Suppressor macrophage treated with lipopolysaccharide for 1 hour (primary cell): ENCODE data around the gene SINHCAF.

Experiments used
- DNase-seq, 3 donors: peaks; one replicate each; pipeline ENCODE4 v3.0.0-alpha.2; 2020 to 2022

SINHCAF gene

DNA sequence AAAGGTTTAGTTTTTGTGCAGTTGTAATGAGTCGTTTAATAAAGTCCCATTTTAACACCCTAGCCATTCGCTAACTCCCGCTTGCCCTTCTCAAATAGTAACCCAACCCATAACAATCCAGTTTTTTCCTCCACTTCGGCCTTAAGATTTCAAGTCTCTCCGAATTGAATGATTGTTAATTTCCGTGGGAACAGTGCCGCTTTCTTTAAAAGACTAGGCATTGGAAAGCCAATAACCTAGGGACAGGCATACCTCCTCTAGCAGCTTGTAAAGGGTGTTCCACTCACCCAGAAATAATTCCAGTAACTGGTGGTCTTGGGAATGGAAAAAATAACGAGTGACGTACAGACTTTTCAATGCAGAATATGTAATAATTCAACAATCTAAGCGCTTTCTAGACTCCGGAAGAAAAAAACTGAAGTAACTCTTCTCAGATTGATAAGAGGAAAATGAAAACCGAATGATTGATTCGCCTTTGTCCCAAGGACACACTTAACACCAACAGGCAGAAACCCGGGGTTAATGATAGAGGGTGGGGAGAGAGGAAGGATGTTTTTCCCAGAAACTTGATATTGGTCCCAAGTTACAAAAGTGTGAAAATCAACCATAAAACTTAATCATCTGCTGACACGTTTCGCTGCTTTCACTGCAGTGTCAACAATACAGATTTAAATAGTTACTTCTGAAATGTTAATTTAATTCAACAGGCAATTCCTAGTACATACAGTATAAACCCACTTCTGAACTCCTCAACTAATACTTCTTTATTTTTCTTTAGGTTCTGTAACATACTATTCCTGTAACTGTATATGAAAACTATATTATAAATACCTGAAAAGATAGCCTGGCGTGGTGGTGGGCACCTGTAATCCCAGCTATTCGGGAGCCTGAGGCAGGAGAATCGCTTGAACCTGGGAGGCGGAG is 1.0 kb upstream of the SINHCAF start:
- no peak for DNase-seq

GRCh38 chr12:31325524-31325875 is 450 bp downstream of the SINHCAF start:
- peak; percentile 21 to 52 (median 23) for DNase-seq

DNA sequence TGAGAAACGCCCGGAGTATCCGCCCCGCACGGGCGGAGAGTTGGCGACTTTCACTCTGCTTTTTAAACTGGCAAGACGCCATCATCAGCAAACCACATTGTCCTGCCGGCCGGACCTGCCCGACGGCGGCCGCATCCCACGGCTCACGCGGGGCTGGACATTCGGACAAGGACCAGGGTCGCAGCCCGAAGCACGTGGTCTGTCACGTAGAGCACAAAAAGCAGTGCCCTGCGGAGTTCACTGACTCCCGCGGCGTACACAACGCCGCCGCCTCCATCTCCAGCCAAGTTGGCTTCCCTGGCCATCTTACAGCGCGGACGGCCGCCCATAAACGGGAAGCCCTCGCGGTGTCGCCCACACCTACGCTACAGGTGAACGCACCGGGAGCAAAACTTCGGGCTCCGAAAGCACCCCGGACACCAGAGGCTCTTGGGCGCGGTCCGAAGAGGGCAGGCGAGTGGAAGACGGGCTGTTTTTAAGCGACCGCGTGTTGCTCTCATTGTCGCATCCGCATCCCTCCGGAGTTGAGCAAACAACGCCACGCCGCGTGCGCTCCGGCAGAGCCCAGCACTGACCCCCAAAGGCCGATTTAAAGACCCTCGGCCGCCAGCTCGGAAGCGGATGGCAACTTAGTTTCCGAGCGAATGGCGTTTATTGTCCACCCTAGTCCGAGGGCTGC is 966 bp downstream of the SINHCAF start:
- peak; percentile 42 to 60 (median 51) for DNase-seq

DNA sequence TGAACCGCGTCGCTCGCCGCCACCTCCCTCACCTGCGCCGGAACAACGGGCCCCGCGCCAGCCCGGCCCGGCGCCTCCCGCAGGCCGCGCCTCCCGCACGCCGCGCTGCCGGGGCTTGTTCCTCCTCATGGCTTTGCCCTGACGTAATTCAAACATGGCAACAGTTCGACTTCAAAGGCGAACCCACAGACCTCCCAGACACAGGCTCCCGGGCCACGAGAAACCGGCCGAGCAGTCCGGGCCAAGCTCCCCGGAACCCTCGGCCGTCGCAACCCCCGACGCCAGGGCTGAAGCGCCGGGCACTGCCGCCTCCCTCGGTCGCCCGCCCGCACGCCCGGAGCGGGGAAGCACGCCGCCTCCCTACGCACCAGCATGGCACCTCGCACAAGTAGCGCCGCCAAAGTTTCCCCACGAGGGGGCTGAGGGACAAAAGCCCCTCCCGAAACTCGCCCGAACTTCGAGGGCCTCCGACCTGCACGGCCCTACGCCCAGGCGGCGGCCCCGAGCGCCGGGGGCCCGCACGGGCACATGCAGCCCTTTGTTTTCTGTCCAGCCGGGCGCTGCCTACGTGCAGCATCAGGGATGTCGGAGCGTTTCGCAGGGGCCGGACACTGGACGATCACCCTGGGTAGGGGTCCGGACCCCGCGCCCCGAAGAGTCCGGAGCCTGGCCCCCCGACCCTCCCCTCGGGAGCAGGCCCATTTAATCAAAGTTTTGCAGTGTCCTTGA is 1.7 kb downstream of the SINHCAF start:
- DNase-seq: peak; percentile 71 to 81 (median 75)

GRCh38 chr12:31323391-31324115 is 2.4 kb downstream of the SINHCAF start:
- DNase-seq: peak; percentile 71 to 82 (median 72)

GRCh38 chr12:31322801-31323207 is 3.1 kb downstream of the SINHCAF start:
- DNase-seq: peak in 2 of 3 donors; percentile 39 to 44

GRCh38 chr12:31321897-31322228 is 4.1 kb downstream of the SINHCAF start:
- peak in 1 of 3 donors; percentile 29 for DNase-seq

GRCh38 chr12:31321186-31321896 is 4.6 kb downstream of the SINHCAF start:
- DNase-seq: no peak

- peak in 2 of 3 donors; percentile 58 to 60 for DNase-seq
Measured at GRCh38 chr12:31318657-31319269, 7.2 kb downstream of the SINHCAF start.

- DNase-seq: peak in 1 of 3 donors; percentile 23
Measured at GRCh38 chr12:31317471-31318395, 8.2 kb downstream of the SINHCAF start.

DNA sequence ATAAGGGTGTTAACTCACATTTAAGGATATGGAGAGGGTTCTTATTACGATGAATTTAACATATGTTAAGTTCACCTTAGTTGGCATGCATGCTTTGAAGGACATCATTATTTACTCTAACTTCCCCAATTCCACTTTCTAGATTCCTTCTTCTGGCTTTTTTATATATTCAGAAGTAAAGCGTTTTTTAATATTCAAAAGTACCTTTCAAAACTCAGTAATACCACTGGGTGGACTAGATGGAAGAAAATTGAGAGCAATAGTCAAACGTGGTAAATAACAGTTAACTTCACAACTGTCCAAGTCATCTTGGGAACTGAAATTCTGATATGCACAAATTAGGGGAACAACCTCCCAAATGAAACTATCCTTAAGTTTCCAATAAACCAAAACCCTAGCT is 9.1 kb downstream of the SINHCAF start:
- DNase-seq: peak in 2 of 3 donors; percentile 56 to 64

- DNase-seq: no peak
Measured at GRCh38 chr12:31315784-31316465, 10.0 kb downstream of the SINHCAF start.

DNA sequence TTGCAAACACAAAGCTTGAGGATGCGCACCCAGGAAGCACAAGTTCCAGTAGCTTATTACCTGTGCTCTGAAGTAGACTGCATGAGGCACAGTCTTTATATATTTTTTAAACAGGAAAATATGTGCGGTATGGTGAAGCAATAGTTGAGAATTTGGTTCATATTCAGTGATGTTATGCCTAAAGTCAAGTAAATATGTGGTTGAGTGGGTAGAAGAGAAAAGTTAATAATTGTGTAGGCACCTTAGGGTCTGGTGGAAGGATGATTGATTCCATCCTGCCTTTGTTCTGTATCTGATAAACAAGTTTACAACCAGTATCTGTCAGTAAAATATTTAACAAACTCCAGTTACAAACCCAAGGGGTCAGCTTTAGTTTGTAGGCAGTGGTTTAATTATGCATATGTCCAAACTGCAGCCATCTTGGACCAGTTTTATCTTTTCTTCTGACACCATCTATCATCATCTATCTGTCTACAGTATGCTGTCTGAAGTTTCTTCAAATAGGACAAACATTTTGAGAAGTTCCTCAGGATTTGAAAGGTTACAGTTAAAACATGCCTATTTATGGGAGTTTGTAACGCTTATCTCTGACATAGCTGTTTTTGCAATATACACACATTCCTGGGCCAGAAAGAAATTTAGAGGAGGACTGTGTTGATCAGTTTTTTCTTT is 10.8 kb downstream of the SINHCAF start:
- no peak for DNase-seq

DNA sequence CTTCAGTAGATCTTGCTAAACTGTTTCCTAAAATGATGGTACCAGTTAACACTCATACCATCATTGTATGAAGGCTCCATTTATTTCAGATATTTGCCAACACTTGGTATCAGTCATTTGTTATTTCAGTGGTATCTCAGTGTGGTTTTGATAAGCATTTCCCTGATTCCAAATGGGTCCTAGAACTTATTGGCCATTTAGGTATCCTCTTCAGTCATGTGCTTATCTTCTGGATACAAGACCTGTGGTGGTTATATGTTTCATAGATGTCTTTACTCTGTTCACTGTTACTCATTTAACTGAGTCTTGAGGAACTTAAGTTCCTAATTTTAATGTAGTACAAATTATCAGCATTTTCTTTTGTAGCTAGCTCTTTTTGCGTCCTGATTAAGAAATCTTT is 13.5 kb downstream of the SINHCAF start:
- DNase-seq: no peak

GRCh38 chr12:31311634-31312258 is 14.2 kb downstream of the SINHCAF start:
- DNase-seq: no peak

GRCh38 chr12:31310488-31310887 is 15.5 kb downstream of the SINHCAF start:
- no peak for DNase-seq

GRCh38 chr12:31309279-31309678 is 16.7 kb downstream of the SINHCAF start:
- no peak for DNase-seq

- DNase-seq: no peak
Measured at GRCh38 chr12:31308116-31308515, 17.8 kb downstream of the SINHCAF start.

GRCh38 chr12:31306866-31307265 is 19.1 kb downstream of the SINHCAF start:
- no peak for DNase-seq
